T-helper 2 cell treated with Interferon-gamma antibody and Interleukin-4, amounts not matched to agents 5 μg/mL and 100 μg/mL, for 36 hours (primary cell): Measurements from ENCODE around the gene FAM83D.

Experiments used
- DNase-seq: peaks from one replicate; pipeline ENCODE4 v3.0.0; 2021; ENCODE audit warnings: low spot score
- H3K27ac Mint-ChIP-seq: one replicate; pipeline ENCODE4 v1.8.0; 2021; ENCODE audit warnings: mild to moderate bottlenecking, mixed read lengths
- H3K27me3 Mint-ChIP-seq: one replicate; pipeline ENCODE4 v1.8.0; 2021; ENCODE audit warnings: low read depth, mixed read lengths
- H3K36me3 Mint-ChIP-seq: one replicate; pipeline ENCODE4 v1.8.0; 2021; ENCODE audit warnings: low read depth, mixed read lengths
- H3K4me1 Mint-ChIP-seq: one replicate; pipeline ENCODE4 v1.8.0; 2021; ENCODE audit warnings: low read depth, mixed read lengths
- H3K4me3 Mint-ChIP-seq: one replicate; pipeline ENCODE4 v1.8.0; 2022; ENCODE audit warnings: mild to moderate bottlenecking, moderate library complexity, mixed read lengths
- H3K9me3 Mint-ChIP-seq: one replicate; pipeline ENCODE4 v1.8.0; 2021; ENCODE audit warnings: mixed read lengths

FAM83D gene

DNA sequence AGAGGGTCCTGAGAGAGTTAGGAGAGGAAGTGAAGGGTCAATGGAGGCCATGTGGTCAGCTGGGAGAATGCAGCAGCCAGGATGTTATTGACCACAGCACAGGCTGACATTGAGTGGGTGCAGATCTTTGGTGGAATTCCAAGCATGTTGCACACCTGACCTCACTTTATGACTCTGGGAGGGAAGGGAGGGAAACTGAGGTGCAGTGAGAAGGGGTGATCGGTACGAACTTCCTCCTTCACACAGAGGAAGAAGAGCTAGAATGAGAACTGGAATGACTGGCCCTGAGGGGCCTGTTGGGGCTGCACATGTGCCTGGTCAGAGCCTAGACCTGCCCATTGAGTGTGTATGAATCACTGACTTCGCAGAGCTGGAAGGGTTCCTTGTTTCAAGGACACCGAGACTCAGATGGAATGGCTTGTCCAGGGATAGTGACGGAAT, 9.8 kb downstream of the FAM83D start:
- Mint-ChIP-seq H3K9me3 (no peaks in the 10 kb centered on the region), H3K4me3 (no peak overlapping the region), H3K27ac (no peak overlapping the region), H3K36me3 (peaks cover 22% of the 10 kb centered on the region), H3K4me1 (peaks cover 25% of the 10 kb centered on the region), H3K27me3 (no peaks in the 10 kb centered on the region)
- no peak for DNase-seq

DNA sequence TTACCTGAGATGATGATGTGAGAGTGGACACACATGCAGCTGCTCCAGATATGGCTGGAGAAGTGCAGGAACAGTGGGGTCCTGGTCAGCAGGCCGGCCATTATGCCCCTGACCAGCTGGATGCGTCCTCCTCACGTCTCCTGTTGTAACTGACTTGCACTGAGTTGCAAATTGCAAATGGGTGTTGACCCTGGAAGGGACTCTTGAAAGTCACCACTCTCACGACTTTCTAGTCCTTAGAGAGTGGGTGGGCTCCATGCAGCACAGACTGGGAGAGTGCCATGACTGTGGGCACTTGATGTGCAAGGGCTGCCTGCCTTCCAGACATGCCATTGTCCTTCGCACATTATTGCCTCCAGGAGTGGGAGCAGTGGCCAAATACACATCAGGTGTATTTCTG, 10.8 kb downstream of the FAM83D start:
- no peak overlapping the region for H3K27ac Mint-ChIP-seq
- no peaks in the 10 kb centered on the region for H3K9me3 Mint-ChIP-seq
- DNase-seq, result no peak
- no peak overlapping the region for H3K4me3 Mint-ChIP-seq
- peaks cover 27% of the 10 kb centered on the region for H3K36me3 Mint-ChIP-seq
- no peaks in the 10 kb centered on the region for H3K27me3 Mint-ChIP-seq
- H3K4me1 Mint-ChIP-seq, result peaks cover 22% of the 10 kb centered on the region

DNA sequence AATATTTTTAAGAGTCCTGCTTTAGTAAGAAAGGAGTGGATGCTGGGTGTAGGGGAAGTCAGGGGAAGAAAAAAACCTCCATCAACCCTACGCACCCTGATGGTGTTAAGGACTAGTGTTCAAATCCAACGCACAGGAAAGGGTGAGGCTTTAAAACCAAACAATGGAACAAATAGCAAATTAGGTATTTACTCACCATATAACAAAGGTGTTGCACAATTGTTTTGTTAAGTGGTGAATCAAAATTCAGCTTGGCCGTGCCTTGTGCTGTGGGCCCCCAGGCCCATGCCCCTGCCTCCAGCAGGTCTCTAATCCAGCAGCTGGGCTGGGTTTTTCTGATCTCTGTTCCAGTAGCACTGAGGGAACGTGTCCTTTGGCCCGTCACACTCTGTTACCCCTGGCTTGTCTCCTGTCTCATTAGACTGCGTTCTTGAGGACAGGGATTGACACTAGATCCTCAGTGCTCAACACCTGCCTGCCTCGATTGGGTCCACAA, 11.8 kb downstream of the FAM83D start:
- no peak overlapping the region for H3K4me3 Mint-ChIP-seq
- H3K27ac Mint-ChIP-seq, result no peak overlapping the region
- peaks cover 20% of the 10 kb centered on the region for H3K4me1 Mint-ChIP-seq
- no peaks in the 10 kb centered on the region for H3K9me3 Mint-ChIP-seq
- no peaks in the 10 kb centered on the region for H3K27me3 Mint-ChIP-seq
- DNase-seq, result no peak
- peaks cover 33% of the 10 kb centered on the region for H3K36me3 Mint-ChIP-seq

GRCh38 chr20:38939686-38940085, 13.5 kb downstream of the FAM83D start:
- Mint-ChIP-seq H3K27me3 (no peaks in the 10 kb centered on the region), H3K4me3 (no peak overlapping the region), H3K36me3 (peaks cover 40% of the 10 kb centered on the region), H3K27ac (no peak overlapping the region), H3K9me3 (no peaks in the 10 kb centered on the region), H3K4me1 (peaks cover 20% of the 10 kb centered on the region)
- no peak for DNase-seq

GRCh38 chr20:38940644-38941043, 14.4 kb downstream of the FAM83D start:
- H3K36me3 Mint-ChIP-seq, result peaks cover 41% of the 10 kb centered on the region
- DNase-seq, result no peak
- H3K9me3 Mint-ChIP-seq, result no peaks in the 10 kb centered on the region
- no peaks in the 10 kb centered on the region for H3K27me3 Mint-ChIP-seq
- no peak overlapping the region for H3K27ac Mint-ChIP-seq
- H3K4me1 Mint-ChIP-seq, result peaks cover 20% of the 10 kb centered on the region
- H3K4me3 Mint-ChIP-seq, result no peak overlapping the region

DNA sequence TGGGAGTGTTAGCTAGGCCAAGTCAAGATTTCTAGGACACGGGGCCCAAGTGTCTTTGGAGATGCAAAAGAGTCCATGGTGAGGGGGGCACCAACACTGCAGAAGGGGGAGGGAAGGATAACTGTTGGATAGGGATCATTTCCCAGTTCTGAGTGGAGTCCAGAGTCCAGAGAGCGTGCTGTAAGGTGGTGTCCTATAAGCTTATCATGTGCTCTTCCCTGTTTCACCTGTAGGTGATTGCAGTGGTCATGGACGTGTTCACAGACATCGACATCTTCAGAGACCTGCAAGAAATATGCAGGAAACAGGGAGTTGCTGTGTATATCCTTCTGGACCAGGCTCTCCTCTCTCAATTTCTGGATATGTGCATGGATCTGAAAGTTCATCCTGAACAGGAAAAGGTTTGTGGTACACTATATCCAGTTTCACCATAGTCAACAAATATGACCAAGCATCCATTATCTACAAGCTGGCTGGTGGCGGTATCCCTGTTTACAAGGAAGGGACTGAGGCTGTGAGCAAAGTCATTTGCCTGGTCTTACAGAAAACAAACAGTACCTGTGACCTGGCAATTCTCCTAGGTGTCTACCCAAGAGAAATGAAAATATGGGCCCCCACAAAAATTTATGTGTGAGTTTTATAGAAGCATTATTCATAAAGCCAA, 15.6 kb downstream of the FAM83D start:
- Mint-ChIP-seq H3K9me3 (no peaks in the 10 kb centered on the region), H3K27me3 (no peaks in the 10 kb centered on the region), H3K36me3 (peaks cover 47% of the 10 kb centered on the region), H3K27ac (no peak overlapping the region), H3K4me3 (no peak overlapping the region), H3K4me1 (peaks cover 13% of the 10 kb centered on the region)
- DNase-seq, result no peak

GRCh38 chr20:38945012-38945411, 18.8 kb downstream of the FAM83D start:
- H3K9me3 Mint-ChIP-seq, result no peaks in the 10 kb centered on the region
- H3K36me3 Mint-ChIP-seq, result peaks cover 55% of the 10 kb centered on the region
- no peak overlapping the region for H3K27ac Mint-ChIP-seq
- DNase-seq, result no peak
- no peak overlapping the region for H3K4me3 Mint-ChIP-seq
- no peaks in the 10 kb centered on the region for H3K27me3 Mint-ChIP-seq
- peaks cover 2% of the 10 kb centered on the region for H3K4me1 Mint-ChIP-seq

DNA sequence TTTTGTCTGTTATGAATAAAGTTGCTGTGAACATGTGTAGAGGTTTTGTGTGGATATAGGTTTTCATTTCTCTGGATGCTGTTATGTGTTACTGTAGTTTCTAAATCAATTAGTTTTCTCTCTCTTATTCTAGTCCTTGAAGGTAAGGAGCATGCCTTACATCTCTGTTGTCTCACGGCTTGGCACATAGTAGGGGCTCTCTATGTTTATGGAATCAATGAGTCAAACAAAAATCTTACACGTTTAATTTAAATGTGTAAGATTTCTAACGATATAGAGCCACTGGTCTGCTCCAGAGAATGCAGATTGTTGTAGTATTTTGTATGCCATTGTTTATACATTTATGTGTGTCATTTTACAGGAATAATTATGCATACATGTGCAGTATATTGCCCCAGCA, 20.6 kb downstream of the FAM83D start:
- DNase-seq, result no peak
- H3K36me3 Mint-ChIP-seq, result peaks cover 62% of the 10 kb centered on the region
- no peaks in the 10 kb centered on the region for H3K27me3 Mint-ChIP-seq
- H3K4me3 Mint-ChIP-seq, result no peak overlapping the region
- H3K9me3 Mint-ChIP-seq, result no peaks in the 10 kb centered on the region
- H3K4me1 Mint-ChIP-seq, result peaks cover 2% of the 10 kb centered on the region
- no peak overlapping the region for H3K27ac Mint-ChIP-seq

DNA sequence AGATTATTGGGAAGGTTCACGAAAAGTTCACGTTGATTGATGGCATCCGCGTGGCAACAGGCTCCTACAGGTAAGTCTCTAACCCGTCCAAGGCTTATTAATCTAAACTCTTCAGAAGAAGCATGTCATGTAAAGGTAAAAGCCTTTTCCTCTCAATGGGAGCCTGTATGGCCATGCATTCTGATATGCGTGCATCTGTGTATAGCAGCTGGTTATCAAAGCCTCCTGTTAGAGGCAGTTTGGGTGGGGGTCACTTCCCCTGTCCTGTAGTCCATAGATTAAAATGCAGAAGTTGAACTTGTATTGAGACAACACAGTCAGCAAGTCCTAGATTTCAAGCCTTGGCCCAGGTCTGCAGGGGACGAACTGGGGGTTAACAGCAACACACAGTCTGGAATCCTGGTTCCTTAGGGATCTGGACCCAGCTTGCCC, 21.7 kb downstream of the FAM83D start:
- DNase-seq, result no peak
- H3K4me1 Mint-ChIP-seq, result peaks cover 2% of the 10 kb centered on the region
- peaks cover 62% of the 10 kb centered on the region for H3K36me3 Mint-ChIP-seq

GRCh38 chr20:38950254-38950653, 24.0 kb downstream of the FAM83D start:
- H3K4me3 Mint-ChIP-seq, result no peak overlapping the region
- H3K9me3 Mint-ChIP-seq, result no peaks in the 10 kb centered on the region
- H3K27me3 Mint-ChIP-seq, result no peaks in the 10 kb centered on the region
- H3K4me1 Mint-ChIP-seq, result no peaks in the 10 kb centered on the region
- peaks cover 54% of the 10 kb centered on the region for H3K36me3 Mint-ChIP-seq
- DNase-seq, result no peak
- no peak overlapping the region for H3K27ac Mint-ChIP-seq

More for the DNA sequence above, 21.7 kb downstream of the FAM83D start:
- Mint-ChIP-seq H3K27ac (no peak overlapping the region), H3K27me3 (no peaks in the 10 kb centered on the region), H3K4me3 (no peak overlapping the region), H3K9me3 (no peaks in the 10 kb centered on the region)

- DNase-seq, result no peak
- no peaks in the 10 kb centered on the region for H3K27me3 Mint-ChIP-seq
- H3K9me3 Mint-ChIP-seq, result no peaks in the 10 kb centered on the region
- H3K4me1 Mint-ChIP-seq, result no peaks in the 10 kb centered on the region
- H3K36me3 Mint-ChIP-seq, result peaks cover 48% of the 10 kb centered on the region
- H3K4me3 Mint-ChIP-seq, result no peak overlapping the region
- H3K27ac Mint-ChIP-seq, result no peak overlapping the region
These were observed 25.4 kb downstream of the FAM83D start for GRCh38 chr20:38951611-38952010.

- Mint-ChIP-seq H3K36me3 (peaks cover 43% of the 10 kb centered on the region), H3K27ac (no peak overlapping the region), H3K9me3 (no peaks in the 10 kb centered on the region), H3K4me1 (no peaks in the 10 kb centered on the region), H3K4me3 (no peak overlapping the region), H3K27me3 (no peaks in the 10 kb centered on the region)
- no peak for DNase-seq
These were observed 25.9 kb downstream of the FAM83D start for GRCh38 chr20:38952153-38952552.

- no peak overlapping the region for H3K27ac Mint-ChIP-seq
- no peaks in the 10 kb centered on the region for H3K27me3 Mint-ChIP-seq
- peaks cover 29% of the 10 kb centered on the region for H3K36me3 Mint-ChIP-seq
- no peaks in the 10 kb centered on the region for H3K9me3 Mint-ChIP-seq
- H3K4me1 Mint-ChIP-seq, result no peaks in the 10 kb centered on the region
- no peak overlapping the region for H3K4me3 Mint-ChIP-seq
- no peak for DNase-seq
These were observed 27.6 kb downstream of the FAM83D start for GRCh38 chr20:38953630-38954340.

GRCh38 chr20:38957235-38957876, 31.1 kb downstream of the FAM83D start:
- no peak overlapping the region for H3K4me3 Mint-ChIP-seq
- DNase-seq, result no peak

More at GRCh38 chr20:38957235-38957876, 31.1 kb downstream of the FAM83D start:
- Mint-ChIP-seq H3K36me3 (peaks cover 9% of the 10 kb centered on the region), H3K27me3 (no peaks in the 10 kb centered on the region), H3K4me1 (peaks cover 8% of the 10 kb centered on the region), H3K27ac (no peak overlapping the region), H3K9me3 (no peaks in the 10 kb centered on the region)
